ENCODE measurements around the gene C2CD4B.
A peak's percentile ranks its signal among the peaks of the same experiment; 100 is the strongest.

Gene C2CD4B

GRCh38 chr15:62165104-62165792, at the start of gene C2CD4B:
Gene C2CD4B, minus strand, starts transcription at chr15:62165285. Its CDS starts 301 bp downstream, at chr15:62164984.
- peak in 1 of 2 donors; percentile 9 for DNase-seq (ENCODE audit: low read depth in 2 of 2)

- DNase-seq (ENCODE audit: low read depth in 2 of 2): no peak
These were observed 47.7 kb upstream of the C2CD4B start for GRCh38 chr15:62212741-62213140.

DNA sequence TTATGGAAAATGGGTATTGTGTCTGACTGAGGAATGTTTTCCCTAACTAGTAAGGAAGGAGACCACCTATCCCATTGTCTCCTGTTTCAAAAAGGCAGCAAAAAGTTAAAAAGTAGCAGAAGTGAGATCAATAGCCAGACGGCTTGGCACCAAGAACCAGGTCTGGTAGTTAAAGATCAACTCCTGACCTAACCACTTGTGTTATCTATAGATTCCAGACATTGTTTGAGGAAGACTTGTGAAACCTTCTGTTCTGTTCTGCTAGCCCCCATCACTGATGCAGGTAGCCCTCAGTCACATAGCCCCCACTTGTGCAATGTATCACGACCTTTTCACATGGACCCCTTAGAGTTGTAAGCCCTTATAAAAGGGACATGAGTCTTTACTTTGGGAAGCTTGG, 46.3 kb upstream of the C2CD4B start:
- DNase-seq (ENCODE audit: low read depth in 2 of 2): no peak

GRCh38 chr15:62209821-62210220, 44.7 kb upstream of the C2CD4B start:
- DNase-seq (ENCODE audit: low read depth in 2 of 2): no peak

DNA sequence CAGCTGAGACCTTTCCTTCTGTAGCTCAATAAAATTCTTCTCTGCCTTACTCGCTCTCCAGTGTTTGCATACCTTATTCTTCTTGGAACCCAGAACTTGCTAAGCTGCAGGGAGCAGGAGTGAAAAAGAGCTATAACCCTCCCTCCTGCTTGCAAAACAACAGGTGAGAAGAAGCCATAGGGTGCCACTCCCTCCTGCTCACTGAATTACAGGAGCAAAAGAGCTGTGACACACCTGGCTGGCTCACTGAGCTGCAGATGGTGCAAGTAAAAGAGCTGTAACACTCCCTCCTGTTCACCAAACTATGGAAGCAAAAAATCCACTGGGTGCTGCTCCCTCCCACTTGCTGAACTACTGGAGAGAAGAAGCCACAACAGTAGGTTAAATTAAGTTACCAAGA, 44.2 kb upstream of the C2CD4B start:
- DNase-seq (ENCODE audit: low read depth in 2 of 2): no peak

- DNase-seq (ENCODE audit: low read depth in 2 of 2): no peak
These were observed 43.8 kb upstream of the C2CD4B start for GRCh38 chr15:62208884-62209283.

GRCh38 chr15:62208367-62208766, 43.3 kb upstream of the C2CD4B start:
- DNase-seq (ENCODE audit: low read depth in 2 of 2): no peak

GRCh38 chr15:62190675-62191074, 25.6 kb upstream of the C2CD4B start:
- DNase-seq (ENCODE audit: low read depth in 2 of 2): no peak

- DNase-seq (ENCODE audit: low read depth in 2 of 2): no peak
These were observed 25.2 kb upstream of the C2CD4B start for GRCh38 chr15:62190274-62190673.

DNA sequence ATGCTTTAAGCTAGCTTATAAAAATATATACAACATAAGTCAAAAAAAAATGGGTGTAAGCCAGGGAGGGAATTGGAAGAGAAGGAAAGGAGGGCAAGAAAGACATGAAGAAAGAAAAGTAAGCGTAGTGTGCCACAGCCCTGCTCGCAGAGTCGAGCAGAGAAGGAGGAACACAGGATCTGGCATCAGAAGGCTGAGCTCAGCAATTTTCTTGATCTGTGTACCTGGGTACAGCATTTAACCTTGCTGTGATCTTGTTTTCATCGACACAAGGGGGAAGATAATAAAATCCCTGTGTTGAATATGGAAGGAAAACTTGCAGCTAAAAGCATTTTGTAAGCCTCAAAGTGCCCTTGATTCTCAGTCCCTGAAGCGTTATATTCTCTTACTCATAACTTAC, 23.7 kb upstream of the C2CD4B start:
- no peak for DNase-seq (ENCODE audit: low read depth in 2 of 2)

GRCh38 chr15:62187910-62188309, 22.8 kb upstream of the C2CD4B start:
- DNase-seq (ENCODE audit: low read depth in 2 of 2): no peak

- no peak for DNase-seq (ENCODE audit: low read depth in 2 of 2)
These were observed 22.3 kb upstream of the C2CD4B start for GRCh38 chr15:62187425-62187824.

DNA sequence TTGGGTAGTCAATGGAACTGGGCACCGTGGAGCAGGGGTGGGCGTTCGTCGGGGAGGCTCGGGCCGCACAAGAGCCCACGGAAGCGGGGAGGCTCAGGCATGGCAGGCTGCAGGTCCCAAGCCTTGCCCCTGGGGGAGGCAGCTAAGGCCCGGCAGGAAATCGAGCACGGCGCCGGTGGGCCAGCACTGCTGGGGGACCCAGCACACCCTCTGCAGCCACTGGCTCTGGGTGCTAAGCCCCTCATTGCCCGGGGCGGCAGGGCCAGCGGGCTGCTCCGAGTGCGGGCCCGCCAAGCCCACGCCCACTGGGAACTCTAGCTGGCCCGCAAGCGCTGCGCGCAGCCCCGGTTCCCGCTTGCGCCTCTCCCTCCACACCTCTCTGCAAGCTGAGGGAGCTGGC, 21.5 kb upstream of the C2CD4B start:
- DNase-seq (ENCODE audit: low read depth in 2 of 2): no peak

DNA sequence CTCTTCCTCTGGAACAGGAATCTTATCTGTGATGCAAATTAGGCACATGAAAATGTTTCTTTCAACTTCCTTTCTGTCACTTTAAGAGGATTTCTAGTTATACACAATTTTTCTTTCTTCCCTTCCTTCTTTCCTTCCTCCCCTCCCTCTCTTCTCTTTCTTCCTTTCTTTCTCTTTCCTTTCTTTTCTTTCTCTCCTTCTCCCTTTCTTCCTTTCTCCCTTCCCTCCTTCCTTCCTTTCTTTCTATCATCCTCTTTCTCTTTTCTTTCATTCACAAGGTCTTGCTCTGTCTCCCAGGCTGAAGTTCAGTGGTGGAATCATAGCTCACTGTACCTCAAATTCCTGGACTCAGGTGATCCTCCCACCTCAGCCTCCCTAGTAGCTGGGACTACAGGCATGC, 18.0 kb upstream of the C2CD4B start:
- DNase-seq (ENCODE audit: low read depth in 2 of 2): no peak

DNA sequence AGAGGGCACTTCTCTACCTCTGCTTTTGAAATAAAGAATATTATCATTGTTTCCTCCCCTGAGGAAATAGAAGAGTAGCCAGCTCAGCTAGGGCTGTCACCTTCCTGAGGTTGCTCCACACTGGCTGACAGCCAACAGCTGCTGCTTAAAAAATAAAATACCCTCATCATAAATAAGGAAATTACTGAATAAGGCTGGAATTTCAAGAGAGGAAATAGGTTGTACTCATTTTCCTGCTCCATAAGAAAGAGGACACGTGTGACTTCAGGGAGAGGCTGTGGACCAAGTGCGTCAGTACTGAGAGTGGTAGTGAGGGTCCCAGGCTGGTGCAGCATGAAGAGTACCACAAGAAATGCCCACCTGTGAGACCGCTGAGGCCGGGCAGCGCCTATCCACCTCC, 8.1 kb upstream of the C2CD4B start:
- no peak for DNase-seq (ENCODE audit: low read depth in 2 of 2)

GRCh38 chr15:62171882-62172281, 6.8 kb upstream of the C2CD4B start:
- DNase-seq (ENCODE audit: low read depth in 2 of 2): no peak

GRCh38 chr15:62165793-62166375, 799 bp upstream of the C2CD4B start:
- no peak for DNase-seq (ENCODE audit: low read depth in 2 of 2)

GRCh38 chr15:62164396-62165103, 535 bp downstream of the C2CD4B start:
- peak in 1 of 2 donors; percentile 5 for DNase-seq (ENCODE audit: low read depth in 2 of 2)

GRCh38 chr15:62164014-62164395, 1.1 kb downstream of the C2CD4B start:
- peak in 1 of 2 donors; percentile 5 for DNase-seq (ENCODE audit: low read depth in 2 of 2)

GRCh38 chr15:62163397-62164013, 1.6 kb downstream of the C2CD4B start:
- no peak for DNase-seq (ENCODE audit: low read depth in 2 of 2)

- DNase-seq (ENCODE audit: low read depth in 2 of 2): no peak
These were observed 11.9 kb downstream of the C2CD4B start for GRCh38 chr15:62153228-62153627.

DNA sequence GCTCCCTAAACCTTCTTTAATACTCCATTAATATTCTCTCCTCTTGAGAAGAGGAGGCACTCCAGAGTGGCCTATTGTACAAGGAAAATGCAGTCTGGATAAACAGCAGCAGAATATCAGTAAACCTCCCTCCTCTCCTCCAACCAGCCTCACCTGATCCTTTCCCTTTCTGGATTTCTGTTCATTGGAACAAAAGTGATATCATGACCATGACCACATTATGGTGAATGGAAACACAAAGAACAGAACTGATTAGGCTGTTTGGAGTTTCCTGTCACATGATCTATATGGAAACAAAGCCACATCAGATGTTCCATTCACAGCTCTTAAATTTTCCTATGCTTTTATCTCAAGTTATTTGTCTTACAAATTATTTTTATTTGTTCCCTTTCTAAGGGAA, 14.6 kb downstream of the C2CD4B start:
- DNase-seq (ENCODE audit: low read depth in 2 of 2): no peak

DNA sequence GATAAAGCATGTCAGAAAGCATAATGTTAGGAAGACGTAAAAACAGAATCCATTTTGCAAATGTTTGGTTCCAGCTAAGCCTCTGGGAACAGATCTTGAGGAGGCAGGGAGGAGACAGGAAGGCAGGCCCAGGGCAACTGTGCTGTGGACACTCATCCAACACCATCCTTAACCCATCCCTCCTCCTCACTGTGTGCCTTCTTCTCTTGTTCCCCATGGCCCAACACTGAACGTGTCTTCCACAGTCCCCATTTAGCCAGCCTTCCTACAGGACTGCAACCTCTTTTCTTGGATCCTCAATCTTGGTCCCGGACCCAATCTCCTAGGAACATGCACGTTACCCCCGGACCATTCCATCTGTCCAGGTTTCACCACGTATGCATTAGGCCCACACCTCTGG, 15.4 kb downstream of the C2CD4B start:
- no peak for DNase-seq (ENCODE audit: low read depth in 2 of 2)

All from stimulated activated CD4-positive, alpha-beta T cell treated with anti-CD3 and anti-CD28 coated beads, Interleukin-1b, Interleukin-23, amount 100 ng/mL, for 4 hours (primary cell).